HG03196 (cell line): ENCODE measurements around the gene CELF5.
"Not testable (repeated sequence)": the region's sequence is repeated elsewhere in the genome, so short reads cannot be mapped to it uniquely, and the experiment has no call there.

ENCODE experiments used
- ATAC-seq: cut with Tn5 transposase; IDR thresholded peaks from one replicate; pipeline ENCODE4 v1.9.1; 2021; ENCODE audit not compliant: unreplicated experiment

Gene CELF5

DNA sequence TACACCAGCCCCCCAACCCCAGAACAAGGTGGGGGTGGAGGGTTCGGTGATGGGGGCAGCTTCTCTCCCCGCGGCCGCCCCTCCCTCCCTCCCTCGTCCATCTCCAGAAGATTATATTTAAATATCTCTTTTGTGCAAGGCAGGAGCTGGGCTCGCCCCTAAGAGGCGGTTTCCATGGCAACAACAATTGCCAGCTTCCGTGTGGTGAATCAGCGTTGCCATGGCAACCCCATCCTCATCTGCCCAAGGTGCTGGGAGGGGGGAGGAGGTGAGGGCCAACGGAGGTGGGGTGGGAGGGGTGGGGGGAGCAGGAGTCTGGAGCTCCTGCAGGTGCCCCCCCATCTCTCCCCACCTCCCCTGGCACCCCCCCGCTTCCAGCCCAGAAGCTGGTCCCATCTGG, 46.4 kb downstream of the CELF5 start:
- no peak for ATAC-seq

DNA sequence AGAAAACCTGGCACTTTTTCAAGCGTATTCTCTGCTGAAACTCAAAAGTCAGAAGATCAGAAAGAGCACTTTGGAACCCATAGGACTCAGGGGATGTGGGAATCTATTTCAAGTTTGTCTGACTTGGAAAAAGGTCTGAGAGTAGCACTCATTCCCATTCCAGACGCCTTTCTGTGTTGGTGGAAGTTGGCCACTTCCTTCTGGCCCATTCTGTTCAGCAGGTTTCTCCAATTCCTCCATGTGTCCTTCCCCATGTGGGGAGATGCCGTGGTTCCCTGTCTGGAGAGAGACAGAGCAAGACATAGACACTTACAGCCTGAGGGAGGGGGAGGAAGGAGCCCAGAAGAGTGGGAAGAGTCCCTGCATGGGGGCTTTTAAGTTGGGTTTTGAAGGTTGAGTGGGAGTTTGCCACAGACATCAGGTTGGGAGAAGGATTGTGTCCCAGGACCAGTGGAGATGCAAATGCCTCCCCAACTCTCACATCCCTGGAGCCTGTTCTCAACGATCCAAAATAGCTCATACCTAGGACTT, 48.0 kb downstream of the CELF5 start:
- ATAC-seq = no peak

DNA sequence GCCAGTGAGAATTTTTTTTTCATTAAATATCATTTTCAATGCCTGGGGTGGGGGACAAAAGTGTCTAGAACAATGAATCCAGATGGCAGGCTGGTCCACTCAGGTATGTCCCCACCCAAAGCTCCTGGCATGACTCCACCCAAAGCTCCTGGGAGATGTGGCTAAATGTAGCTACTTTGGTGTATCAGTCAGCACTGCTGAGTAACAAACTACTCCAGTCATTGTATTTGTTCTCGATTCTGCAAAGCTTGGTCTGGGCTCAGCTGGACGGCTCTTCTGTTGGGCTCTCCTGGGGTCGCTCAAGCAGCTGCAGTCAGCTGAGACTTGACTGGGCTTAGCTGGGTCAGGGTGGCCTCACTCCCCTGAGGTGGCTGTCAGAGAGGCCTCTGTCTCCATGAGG, 48.5 kb downstream of the CELF5 start:
- ATAC-seq = no peak

DNA sequence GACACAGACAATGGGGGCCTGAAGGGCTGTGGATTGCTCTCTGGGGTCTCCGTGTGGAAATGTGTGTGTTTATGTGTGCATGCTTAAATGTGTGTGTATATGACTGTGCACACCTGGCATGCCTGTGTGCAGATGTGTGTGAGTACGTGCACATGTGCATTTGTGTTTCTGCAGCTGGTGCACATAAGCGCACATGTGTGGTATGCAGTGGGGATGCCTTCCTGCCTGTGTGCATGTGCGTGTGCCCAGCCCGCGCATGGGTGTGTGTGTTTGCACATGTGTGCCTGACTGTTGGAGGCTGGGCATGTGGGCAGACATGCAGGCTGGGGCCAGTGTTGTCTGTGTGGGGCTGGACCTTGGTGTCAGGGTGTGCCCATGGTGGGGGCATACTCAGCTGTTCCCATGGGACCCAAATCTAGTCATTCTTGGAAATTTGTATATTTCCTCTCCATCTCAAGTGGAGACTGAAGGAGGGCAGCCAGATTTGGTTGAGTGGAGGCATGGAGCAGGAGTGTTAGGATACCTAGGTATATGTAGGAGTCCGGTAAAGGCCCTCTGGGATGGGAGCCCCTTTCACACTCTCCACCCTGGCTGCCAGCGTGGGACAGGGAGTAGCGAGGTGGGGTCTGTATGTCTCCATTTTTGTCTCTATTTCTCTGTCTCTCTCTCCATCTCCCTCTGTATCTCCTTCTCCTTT, 49.9 kb downstream of the CELF5 start:
- ATAC-seq = no peak

DNA sequence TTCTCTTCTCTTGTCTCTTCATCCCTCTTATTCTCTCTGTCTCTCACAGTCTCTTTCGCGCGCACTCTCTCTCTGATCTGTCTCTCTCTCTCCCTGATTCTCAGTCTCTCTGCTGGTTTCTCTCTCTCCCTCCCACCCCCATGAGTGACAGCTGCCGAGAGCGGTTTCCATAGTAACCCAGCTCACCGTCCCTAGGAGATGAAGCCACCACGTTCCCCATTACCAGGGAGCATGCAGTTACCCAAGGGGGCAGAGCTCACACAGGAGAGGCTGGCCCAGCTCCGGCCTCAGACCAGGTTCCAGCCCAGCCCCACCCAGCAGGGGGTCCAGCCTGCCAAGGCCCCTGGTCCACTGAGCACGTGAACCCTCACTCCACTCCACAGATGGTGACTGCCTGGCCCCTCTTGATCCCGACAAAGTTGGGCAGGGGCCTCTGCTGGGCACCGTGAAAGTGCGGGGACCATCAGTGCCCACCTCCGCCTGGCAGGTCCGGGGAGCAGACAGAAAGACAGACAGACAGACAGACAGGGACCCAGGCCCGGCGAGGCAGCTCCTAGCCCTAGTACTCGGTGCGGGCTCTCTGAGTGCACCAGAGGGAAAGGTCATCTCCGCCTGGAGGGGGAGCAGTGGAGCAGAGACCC, 50.6 kb downstream of the CELF5 start:
- no peak for ATAC-seq

DNA sequence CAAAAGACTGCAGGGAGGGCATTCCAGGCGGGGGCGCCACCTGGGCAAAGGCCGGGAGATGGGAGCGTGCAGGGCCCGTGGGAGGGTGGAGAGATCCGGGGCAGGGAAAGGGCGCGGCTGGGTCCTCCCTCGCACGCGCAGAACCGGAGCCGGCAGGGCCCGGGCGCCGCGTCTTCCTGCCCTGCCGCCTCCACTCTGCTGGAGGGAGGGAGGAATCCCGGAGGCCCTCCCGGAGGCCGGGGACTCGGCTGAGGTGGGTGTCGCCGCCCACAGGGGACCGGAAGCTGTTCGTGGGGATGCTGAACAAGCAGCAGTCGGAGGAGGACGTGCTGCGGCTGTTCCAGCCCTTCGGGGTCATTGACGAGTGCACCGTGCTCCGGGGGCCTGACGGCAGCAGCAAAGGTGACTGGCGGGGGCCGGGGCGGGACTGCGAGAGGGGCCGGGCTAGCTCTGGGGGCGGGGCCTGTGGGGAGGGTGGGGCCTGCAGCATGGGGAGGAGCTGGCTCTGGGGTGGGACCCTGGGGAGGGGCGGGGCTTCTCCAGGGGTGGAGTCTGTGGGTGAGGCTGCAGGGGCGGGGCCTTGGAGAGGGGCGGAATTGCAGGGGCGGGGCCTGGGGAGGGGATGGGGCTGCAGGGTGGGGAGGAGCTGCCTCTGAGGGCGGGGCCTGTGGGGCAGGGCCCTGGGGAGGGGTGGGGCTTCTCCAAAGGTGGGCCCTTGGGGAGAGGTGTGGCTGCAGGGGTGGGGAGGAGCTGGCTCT, 51.3 kb downstream of the CELF5 start:
- ATAC-seq = no peak

DNA sequence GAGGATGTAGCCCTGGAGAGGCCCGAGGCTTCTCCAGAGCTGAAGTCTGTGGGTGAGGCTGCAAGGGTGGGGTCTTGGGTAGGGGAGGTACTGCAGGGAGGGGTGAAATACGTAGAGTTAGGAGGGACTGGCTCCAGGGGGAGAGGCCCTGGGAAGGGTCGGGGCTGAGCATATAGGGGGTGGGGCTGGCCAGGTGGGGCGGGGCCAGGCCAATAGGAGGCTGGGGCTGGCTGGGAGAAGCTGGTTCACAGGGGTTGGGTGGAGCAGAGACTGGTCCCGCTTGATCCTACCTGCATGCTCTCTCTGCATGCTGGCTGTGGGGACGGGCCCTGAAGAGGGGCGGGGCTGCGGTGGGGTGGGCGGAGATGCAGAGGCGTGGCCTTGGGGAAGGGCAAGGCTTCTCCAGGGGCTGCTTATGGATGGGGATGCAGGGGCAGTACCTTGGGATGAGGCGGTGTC, 51.9 kb downstream of the CELF5 start:
- ATAC-seq = no peak

DNA sequence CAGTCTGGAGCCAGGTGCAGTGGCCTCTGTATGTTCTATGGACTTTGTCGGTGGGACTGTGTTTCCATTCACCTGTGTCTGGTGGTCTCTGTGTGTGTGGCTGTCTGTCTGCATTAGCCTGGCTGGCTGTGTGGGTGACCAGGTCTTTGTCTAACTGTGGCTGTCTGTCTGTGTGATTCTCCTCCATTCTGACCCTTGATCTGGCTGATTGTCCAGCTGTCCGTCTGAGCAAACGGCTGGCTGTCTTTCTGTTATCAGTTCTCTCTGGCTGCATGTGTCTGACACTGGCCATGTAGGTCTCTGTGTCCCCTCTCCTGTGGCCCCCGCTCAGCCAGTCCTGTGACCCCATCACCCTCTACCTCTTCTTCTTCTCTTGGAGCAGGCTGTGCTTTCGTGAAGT, 53.2 kb downstream of the CELF5 start:
- ATAC-seq = no peak

DNA sequence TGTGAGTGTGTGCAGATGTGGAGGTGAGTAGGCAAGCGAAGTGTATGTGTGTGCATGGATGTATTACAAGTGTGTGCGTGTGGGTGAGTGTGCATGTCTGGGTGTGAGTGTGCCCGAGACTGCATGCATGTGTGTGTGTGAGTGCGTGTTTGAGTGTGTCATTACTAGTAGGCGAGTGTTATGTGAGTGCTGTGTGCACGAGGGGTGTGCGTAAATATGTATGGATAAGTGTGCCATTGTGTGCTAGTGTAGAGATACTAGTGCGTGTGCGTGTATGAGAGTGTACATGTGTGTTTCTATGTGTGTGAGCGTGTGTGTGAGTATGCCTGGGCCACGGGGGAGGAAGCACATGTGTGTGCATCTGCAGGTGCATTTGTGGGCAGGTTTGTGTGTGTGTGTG, 53.8 kb downstream of the CELF5 start:
- no peak for ATAC-seq

DNA sequence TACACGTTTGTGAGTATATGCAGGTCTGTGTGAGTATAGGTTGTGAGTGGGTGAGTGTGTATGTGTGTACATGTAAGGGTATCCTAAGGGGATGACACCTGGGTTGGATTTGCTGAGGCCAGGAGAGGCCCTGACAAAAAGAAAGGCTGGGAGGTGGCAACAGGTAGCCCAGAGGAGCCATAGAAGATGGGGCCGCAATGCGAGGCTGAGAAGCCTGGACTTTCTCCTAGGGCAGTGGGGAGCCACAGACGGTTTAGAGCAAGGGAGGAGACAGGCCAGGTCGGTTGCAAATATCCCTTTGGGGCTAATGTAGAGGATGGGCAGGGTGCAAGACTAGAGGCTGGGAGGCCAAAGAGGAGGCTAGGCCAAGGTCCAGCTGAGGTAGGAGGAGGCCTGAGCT, 54.3 kb downstream of the CELF5 start:
- ATAC-seq = no peak

DNA sequence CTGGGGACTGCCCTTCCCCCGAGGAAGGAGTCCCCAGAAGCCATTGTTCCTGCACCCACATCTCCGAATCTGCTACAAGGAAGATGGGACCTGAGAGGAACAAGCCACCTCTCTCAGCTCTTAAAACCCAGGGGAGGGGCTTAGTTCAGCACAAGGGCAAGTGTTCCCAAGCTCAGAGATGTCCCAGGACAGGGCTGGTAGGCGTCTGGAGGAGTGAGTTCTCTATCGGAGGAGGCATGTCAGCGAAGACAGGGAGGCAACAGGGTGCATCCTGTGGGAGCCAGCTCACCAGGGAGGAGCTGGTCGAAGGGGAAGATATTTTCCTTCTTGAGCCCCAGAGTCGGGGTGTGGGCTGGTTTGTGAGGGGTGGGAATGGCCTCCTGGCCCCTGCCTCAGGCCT, 54.8 kb downstream of the CELF5 start:
- no peak for ATAC-seq

DNA sequence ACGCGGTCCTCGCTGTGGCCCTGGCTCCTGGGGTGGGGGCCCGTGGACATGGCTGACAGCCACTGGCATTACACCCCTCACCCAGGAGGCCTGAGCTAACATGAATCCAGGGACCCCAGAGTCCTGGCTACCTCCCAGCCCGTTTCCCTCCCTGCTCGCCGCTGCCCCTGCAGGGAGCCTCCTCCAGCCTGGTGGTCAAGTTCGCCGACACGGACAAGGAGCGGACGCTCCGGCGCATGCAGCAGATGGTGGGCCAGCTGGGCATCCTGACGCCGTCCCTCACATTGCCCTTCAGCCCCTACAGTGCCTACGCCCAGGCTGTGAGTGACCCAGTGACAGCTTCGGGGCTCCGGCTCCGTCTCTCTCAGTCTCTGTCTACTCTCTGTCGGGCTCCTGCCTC, 56.6 kb downstream of the CELF5 start:
- no peak for ATAC-seq

DNA sequence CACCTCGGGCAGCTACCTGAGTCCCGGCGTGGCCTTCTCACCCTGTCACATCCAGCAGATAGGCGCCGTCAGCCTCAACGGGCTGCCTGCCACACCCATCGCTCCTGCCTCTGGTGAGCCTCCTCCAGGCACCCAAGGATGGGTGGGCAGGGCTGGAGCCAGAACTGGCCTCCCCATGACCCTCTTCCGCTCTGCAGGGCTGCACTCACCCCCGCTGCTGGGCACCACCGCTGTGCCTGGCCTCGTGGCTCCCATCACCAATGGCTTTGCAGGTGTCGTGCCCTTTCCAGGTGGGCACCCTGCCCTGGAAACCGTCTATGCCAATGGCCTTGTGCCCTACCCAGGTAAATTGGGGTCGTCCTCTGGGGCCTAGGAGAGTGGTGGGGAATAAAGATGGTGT, 57.7 kb downstream of the CELF5 start:
- ATAC-seq = no peak

DNA sequence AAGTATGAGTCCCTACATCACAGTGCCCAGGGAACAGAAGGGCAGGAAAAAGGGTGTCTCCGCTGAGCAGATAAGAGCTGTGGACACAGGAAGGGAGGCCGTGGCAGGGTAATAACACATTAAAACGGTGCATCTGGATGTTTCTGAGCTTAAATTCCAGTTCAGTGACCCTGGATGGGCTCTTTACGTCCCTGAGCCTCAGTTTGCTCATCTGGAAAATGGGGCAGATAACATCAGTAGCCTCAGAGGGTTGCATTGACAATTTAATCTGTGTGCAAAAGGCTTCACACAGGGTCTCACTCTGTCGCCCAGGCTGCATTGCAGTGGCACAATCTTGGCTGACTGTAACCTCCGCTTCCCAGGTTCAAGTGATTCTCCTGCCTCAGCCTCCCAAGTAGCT, 58.1 kb downstream of the CELF5 start:
- ATAC-seq = no peak

DNA sequence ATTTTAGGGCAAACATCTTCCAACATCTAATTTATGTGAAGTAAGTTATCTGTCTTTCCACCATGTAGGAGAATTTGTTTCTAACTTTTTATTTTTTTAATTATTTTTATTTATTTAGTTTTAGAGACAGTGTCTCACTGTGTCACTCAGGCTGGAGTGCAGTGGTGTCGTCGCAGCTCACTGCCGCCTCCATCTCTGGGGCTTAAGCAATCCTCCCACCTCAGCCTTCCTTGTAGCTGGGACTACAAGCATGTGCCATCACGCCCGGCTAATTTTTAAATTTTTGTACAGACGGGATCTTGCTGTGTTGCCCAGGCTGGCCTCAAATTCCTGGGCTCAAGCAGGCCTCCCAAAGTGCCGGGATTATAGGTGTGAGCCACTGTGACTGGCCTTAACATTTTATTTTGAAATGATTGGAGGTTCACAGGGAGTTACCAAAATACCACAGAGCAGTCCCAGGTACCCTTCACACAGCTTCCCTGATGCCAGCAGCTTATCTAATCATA, 58.8 kb downstream of the CELF5 start:
- ATAC-seq = no peak

DNA sequence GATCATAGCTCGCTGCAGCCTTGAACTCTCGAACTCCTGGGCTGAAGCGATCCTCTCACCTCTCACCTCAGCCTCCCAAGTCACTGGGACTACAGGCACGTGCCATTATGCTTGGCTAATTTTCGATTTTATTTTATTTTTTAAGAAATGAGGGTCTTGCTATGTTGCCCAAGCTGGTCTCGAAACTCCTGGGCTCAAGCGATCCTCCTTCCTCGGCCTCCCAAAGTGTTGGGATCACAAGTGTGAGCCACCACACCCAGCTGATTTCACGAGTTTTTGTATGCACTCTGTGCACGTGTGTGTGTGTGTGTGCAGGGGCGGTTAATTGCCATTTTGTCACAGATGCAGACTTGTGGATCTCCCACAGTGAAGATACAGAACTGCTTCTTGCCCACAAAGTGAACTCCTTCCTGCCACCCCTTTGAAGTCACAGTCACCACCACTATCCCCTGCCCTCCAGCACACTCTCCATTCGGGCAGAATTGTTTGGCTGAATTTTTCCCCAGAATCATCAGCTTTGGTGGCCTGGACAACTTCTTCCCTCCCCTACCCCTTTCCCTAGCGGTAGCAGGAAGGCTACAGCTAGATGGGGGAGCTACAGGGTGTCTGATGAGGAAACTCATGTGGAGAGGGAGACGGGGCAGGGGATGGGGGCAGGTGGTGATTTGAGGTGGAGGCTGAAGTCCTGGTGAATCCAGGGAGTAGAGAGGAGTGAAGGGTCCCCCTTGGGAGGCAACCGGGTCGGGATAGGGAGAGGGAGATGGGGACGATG, 59.6 kb downstream of the CELF5 start:
- ATAC-seq = no peak

DNA sequence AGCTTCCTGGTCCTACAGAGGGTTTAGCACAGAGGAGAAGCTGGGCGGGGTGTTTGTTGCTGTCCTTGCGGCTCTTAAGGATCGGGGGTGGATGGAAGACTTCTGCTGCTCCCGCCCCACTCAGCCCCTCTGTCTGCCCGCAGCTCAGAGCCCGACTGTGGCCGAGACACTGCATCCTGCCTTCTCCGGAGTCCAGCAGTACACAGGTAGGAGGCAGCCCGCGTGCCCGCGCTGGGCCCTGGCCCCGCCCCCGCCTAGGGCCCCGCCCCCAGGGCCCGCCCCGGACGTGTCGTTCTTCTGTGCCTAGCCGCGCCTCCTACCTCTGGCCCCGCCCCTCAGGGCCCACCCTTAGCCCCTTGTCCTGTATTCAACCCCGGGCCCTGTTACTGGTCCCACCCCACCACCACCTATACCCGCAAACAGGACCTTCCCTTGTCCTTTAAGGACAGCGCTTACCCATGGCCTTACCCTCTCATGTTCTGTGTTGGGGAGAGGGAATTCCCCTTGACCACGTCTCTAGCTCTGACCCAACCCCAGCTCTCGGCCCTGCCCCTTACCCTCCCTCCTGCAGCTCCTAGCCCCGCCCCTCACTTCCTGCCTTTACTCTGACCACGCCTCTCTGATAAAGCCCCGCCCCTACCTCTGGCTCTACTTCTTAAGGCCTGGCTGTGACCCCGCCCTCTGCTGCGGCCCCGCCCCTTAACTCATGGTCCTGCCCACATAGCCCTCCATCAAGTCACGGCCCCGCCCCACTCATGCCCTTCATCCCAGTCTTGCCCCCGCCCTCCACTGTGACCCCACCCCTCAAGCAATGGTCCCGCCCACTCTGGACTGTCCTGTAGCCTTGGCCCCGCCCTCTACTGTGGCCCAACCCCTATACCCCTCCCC, 60.5 kb downstream of the CELF5 start:
- no peak for ATAC-seq

DNA sequence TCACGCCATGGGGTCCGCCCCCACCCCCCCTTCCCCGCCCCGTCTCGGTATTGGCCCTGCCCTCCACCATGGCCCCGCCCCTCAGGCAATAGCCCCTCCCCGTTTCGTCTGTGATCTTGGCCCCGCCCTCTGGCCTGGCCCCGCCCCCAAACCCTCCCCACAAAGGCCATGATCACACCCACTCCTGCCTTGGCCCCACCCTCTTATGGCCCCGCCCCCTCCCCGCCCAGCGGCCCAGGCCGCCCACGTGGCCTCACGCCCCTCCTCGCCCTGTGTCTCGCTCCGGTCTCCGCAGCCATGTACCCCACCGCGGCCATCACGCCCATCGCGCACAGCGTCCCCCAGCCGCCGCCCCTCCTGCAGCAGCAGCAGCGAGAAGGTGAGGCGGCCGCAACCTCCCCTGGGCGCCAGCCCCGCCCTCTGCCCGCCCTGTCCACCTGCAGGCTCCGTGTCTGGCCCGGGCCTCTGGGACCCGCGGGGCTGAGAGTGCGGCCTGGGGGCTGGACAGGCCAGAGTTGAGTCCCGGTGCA, 61.3 kb downstream of the CELF5 start:
- no peak for ATAC-seq

DNA sequence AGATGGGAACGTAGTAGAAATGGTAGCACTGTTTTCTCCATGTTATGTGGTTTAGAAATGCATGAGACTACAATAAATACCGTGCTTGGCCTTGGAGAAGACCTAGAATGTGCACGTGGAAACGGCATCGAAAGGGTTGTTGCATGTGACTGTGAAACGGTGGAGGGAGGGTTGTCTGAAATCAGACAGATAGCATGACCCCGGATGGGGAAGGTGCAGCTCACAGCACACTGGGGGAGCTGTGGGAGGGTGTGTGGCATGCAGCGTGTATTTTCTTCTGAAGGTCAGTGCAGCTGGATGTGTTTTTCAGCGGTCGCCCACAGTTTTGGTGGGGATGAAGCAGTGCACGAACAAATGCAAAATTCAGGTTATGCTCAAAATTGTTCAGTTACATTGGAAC, 63.4 kb downstream of the CELF5 start:
- ATAC-seq = no peak

DNA sequence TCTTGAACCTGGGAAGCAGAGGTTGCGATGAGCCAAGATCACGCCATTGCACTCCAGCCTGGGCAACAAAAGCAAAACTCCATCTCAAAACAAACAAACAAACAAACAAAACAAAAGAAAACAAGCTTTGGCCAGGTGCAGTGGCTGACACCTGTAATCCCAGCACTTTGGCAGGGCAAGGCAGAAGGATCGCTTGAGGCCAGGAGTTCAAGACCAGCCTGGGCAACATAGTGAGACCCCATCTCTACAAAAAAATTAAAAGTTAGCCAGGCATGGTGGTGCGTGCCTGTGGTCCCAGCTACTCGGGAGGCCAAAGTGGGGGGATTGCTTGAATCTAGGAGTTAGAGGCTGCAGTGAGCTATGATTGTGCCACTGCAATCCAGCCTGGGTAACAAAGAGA, 64.0 kb downstream of the CELF5 start:
- not testable (repeated sequence) for ATAC-seq
